GM23248 (cell line): Measurements from ENCODE around the gene NCAPD2.

Experiments used
- EZH2 ChIP-seq: fragments of 200-600 bp; sonication (generic); IDR thresholded peaks from 2 replicates; pipeline ENCODE4 v1.6.1; 2018; ENCODE audit warnings: antibody characterized with exemption, mild to moderate bottlenecking; ENCODE audit not compliant: insufficient read depth, poor library complexity, severe bottlenecking
- EZH2phosphoT487 ChIP-seq: fragments of 200-600 bp; sonication (generic); IDR thresholded peaks from 2 replicates; pipeline ENCODE4 v1.6.1; 2018; ENCODE audit warnings: antibody characterized with exemption, moderate library complexity, mild to moderate bottlenecking, low read depth; ENCODE audit not compliant: insufficient read depth

GRCh38 chr12:6559500-6559899 lies 65.6 kb downstream of the NCAPD2 start:
- TF ChIP-seq EZH2phosphoT487 (no peak), EZH2 (no peak)
